GM18526 (cell line): ENCODE measurements around the gene BAZ1B.

Source experiments
- POLR2A ChIP-seq: IDR thresholded peaks from 3 replicates; pipeline ENCODE4 v1.6.1; 2011; ENCODE audit not compliant: insufficient read length; ENCODE audit errors: extremely low read depth

The BAZ1B gene

GRCh38 chr7:73512018-73512780, 9.9 kb downstream of the BAZ1B start:
- no peak for TF ChIP-seq POLR2A

- no peak for TF ChIP-seq POLR2A
These were observed 12.6 kb downstream of the BAZ1B start for GRCh38 chr7:73509463-73509862.

DNA sequence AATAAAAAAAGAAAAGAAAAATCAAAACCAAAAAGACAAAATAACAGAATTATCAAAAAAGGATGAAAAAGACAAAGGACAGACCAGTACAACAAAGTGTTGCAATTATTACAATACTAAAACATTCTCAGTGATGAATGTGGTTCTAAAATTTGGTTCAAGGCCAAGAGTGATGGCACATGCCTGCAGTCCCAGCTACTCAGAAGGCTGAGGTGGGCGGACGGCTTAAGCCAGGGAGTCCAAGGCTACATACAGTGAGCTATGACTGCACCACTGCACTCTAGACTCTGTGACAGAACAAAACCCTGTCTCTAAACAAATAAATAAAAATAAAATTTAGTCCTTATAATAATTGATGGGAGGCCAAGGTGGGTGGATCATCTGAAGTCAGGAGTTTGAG, 14.5 kb downstream of the BAZ1B start:
- no peak for TF ChIP-seq POLR2A

DNA sequence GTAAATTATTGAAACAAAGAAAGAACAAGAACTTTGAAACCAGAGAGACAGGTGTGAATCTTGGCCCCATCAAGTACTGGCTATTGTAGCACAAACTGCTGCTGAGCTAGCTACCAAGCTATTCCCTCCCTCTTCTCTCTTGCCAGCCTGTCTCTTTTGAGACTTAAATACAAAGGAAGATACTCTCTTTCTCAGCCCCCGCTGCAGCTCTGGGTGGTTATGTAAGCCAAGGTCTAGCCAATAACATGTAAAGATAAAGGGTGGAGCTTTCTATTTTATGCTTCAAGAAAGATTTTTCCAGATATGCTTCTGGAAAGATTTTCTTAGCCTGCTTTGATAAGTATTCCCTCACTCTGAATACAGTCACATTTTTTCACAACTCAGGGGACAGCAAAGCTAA, 17.2 kb downstream of the BAZ1B start:
- TF ChIP-seq POLR2A, result no peak

DNA sequence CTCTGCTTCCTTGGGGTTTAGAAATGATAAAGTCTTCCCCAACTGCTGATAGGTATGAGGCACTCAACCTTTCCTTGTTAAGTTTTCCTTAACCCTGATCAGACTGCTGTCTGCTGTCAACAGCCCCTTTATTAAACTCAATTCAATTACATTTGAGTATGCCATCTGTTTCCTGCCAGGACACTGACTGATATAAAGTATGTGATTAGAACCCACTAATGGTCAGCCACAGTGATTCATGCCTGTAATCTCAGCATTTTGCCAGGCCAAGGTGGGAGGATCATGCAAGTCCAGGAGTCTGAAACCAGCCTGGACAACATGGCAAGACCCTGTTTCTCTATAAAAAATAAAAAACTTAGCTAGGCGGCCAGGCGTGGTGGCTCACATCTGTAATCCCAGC, 18.1 kb downstream of the BAZ1B start:
- no peak for TF ChIP-seq POLR2A

DNA sequence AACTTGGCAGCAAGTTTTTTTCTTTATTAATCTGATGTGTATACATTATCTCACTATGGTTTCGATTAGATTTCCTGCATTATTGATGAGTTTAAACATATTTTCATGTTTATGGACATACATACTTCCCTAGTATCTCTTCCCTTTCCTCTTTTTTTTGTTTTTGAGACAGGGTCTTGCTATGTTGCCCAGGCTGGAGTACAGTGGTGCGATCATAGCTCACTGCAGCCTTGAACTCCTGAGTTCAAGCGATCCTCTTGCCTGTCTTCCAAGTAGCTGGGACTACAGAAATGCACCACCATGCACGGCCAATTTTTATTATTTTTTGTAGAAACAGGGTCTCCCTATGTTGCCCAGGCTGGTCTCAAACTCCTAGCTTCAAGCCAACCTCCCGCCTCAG, 18.9 kb downstream of the BAZ1B start:
- no peak for TF ChIP-seq POLR2A

GRCh38 chr7:73496626-73497025, 25.5 kb downstream of the BAZ1B start:
- no peak for TF ChIP-seq POLR2A

DNA sequence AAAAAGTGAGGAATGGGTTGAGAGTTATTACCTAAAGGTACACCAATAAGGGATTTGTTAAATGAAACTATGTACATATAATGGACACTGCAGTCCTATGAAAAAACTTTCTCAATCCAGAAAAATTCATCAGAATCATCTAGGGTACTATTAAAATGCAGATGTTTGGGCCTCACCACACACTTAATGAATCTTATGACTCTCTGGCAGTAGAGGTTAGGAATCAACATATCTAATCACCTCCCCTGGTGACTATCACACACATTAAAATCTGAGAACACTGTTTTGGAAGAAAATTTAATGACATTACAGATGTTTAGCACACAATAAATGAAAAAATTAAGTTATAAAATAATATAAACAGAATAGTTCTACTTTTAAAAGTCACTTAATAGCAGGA, 32.1 kb downstream of the BAZ1B start:
- no peak for TF ChIP-seq POLR2A

GRCh38 chr7:73487486-73487885, 34.6 kb downstream of the BAZ1B start:
- TF ChIP-seq POLR2A, result no peak

DNA sequence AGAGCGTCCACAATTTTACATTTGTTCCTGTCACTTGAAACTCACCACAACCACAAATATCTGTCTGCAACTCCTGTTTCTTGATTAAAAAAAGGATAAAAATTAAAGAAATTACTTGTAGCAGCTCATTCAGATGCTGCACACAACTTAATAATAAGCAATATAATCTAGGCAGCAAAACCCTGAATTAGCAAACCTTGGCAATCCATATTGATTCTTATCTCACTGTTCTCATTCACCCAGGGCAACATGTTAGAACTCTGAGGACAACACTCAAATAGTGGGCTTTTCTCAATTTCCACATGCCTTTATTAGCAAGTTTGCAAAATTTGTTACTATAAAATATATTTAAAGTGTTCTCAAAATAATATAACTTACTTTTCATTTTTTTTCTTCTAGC, 38.9 kb downstream of the BAZ1B start:
- TF ChIP-seq POLR2A, result no peak

GRCh38 chr7:73482746-73483145, 39.3 kb downstream of the BAZ1B start:
- no peak for TF ChIP-seq POLR2A

DNA sequence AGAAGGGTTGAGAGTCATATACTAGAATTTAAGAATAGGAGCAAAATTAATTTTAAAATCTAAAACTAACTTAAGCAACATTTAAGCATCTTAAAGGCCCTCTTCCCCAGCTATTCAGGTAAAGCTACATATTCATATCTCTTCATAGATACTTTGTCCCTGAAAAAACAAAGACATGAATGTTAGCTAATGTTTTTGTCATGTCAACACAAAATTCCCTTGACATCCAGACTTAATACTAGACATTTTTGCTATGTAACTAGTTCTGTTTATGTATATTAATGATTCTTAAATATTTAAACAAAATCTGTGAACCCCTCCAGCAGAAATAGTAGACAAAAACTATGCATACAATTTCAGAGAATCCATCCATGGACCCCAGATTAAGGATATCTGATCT, 43.5 kb downstream of the BAZ1B start:
- no peak for TF ChIP-seq POLR2A

- no peak for TF ChIP-seq POLR2A
These were observed 44.7 kb downstream of the BAZ1B start for GRCh38 chr7:73477376-73477775.

GRCh38 chr7:73470208-73470607, 51.9 kb downstream of the BAZ1B start:
- TF ChIP-seq POLR2A, result no peak

DNA sequence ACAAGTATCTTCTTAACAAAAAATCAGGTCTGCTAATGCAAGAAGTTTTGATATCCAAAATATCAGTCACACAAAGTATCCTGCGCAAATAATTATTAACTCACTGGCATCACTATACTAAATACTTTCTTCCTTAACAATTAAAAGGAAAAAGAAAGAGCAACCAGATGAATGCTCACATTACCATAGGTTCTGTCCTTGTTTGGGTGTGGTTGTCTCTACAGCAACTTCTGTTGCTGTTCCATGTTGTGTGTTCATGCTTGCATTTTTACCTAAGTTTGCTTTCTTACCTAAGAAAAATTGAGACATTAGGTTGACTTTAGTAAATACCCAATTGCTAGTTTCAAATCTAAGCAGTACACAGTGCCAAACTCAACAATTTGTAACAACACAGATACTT, 56.0 kb downstream of the BAZ1B start:
- TF ChIP-seq POLR2A, result no peak

GRCh38 chr7:73463966-73464365, 58.1 kb downstream of the BAZ1B start:
- no peak for TF ChIP-seq POLR2A

- no peak for TF ChIP-seq POLR2A
These were observed 58.8 kb downstream of the BAZ1B start for GRCh38 chr7:73463260-73463659.
